Sciatic nerve (tissue), 2 donors: ENCODE data around the gene ACAN. TPM values are rescaled to one million over a fixed set of nuclear protein-coding genes. Genes with fewer than 3 reads are reported as not detected.

Experiments
- ATAC-seq: fragments of 200-7000 bp; cut with Tn5 transposase; one replicate; pipeline ENCODE4 v1.9.1; 2020; ENCODE audit warnings: mild to moderate bottlenecking, moderate library complexity
- DNase-seq: peaks from one replicate; pipeline ENCODE4 v3.0.0-alpha.2; 2020; ENCODE audit warnings: low spot score
- intact Hi-C: fragments of 100-400 bp; cut with DNase I; formaldehyde crosslinking; loops from one replicate; pipeline ENCODE4 v1.14.2; 2022
- total RNA-seq: library from RNA; stranded (reverse); fragmentation: NEBNext Ultra II Directional; extraction: Animal tissue kit (Norgen Biotek cat#: 25700); gene quantifications from one replicate; pipeline ENCODE4 v1.2.1, GENCODE V29; 2021
- donor health status: DM: no; HTN: no; CAD: no.
- donor health status: DM: no; HTN: no; CAD: no.

ACAN gene
- total RNA-seq, 1 donor from 2014 or later, result 2.7 TPM

DNA sequence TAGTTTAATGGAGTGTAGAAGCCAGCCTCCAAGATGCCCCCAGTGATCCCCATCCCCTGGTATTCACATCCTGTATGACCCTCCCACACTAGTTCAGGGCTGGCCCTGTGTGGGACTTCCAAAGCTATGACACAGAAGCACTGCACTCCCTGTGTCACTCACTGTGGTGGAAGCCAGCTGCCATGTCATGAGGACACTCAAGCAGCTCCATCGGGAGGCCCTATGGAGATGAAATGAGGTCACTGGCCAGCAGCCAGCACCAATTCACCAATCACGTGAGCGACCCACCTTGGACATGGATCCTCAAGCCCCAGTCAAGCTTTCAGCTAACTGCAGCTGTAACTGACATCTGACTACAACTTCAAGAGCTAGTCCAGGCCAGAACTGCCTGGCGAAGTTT lies 3.9 kb upstream of the ACAN start:
- ATAC-seq (no peak), DNase-seq (no peak)
- intact Hi-C loops, result no loop called here

DNA sequence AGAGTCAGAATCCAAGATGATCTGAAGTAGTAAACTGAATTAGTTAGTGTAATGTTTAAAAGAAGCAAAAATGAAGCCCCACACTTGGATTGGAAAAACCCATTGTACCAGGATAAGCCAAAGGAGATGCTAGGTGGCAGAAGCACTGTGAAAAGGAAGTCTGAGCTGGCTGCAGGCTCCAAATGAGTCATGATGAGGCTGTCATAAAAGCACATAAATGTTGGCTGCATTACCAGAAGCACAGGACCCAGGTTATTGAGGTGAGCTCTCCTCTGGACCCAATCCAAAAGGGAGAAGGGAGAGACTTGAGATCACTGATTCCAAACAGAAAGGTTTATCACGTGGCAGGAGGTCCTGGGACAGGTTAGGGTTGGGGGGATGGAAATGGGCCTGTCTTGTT lies 3.2 kb upstream of the ACAN start:
- DNase-seq (no peak), ATAC-seq (no peak)

GRCh38 chr15:88800738-88801137 lies 2.5 kb upstream of the ACAN start:
- DNase-seq (no peak), ATAC-seq (no peak)
- intact Hi-C loops, result no loop called here

More for the DNA sequence above, 3.2 kb upstream of the ACAN start:
- intact Hi-C loops, result no loop called here

- intact Hi-C loops, result no loop called here
- DNase-seq (no peak), ATAC-seq (no peak)
Measured at GRCh38 chr15:88802250-88802990, 816 bp upstream of the ACAN start.

- intact Hi-C loops, result no loop called here
- ATAC-seq (no peak), DNase-seq (no peak)
Measured at GRCh38 chr15:88802991-88803240, 320 bp upstream of the ACAN start.

DNA sequence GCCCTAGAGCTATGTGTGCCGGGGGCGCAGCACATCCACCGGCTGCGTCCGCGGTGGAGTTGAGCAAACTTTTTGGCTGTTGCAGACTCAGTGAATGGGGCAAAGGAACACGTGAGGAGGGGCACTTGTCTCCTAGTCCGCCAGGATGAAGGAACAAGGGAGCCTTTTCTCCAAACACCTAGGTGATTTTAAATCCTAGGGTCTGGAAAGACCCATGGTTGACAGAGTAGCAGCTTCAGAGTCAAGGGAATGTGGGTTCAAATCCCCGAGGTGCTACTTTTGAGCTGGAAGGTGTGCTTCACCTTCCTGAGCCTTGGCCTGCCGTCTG lies 648 bp downstream of the ACAN start:
- ATAC-seq, result no peak
- intact Hi-C loops, result no loop called here
- DNase-seq, result no peak

GRCh38 chr15:88804257-88804656 lies 1.0 kb downstream of the ACAN start:
- DNase-seq (no peak), ATAC-seq (no peak)
- intact Hi-C loops, result no loop called here

DNA sequence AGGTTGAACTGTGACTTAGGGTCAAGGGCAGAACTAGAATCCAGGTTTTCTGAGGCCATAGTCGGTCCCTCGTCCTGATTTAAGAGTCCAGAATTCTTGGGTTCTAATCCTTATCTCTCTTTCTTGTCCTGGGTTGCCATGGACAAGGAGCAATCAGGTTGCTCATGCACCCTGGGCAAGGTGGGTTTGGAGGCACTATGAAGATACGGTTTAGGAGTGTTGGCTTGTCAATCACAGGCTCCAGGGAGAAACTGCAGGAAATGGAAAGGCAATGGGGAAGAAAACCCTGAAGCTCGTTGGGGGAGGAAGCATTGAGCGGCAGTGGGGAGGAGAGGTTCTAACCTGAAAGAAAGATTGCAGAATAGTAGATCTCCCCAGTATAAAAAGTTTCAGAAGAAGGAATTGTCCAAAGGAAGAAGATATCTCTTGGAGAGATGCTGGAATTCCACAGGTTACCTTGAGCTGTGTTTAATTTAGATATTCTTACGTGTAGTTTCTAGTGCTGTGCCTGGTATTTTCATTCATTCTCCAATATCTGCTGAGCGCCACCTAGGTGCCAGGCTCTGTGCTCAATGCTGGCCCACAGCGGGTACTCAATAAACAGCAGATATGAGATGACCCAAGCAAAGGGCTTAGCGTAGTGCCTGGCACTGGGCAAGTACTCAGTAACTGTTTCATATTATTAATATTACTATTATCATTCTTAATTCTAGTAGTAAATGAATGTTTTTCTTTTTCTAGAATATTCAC lies 2.0 kb downstream of the ACAN start:
- DNase-seq, result no peak
- intact Hi-C loops, result no loop called here
- no peak for ATAC-seq

GRCh38 chr15:88810446-88810845 lies 7.2 kb downstream of the ACAN start:
- intact Hi-C loops, result no loop called here
- DNase-seq, result no peak
- no peak for ATAC-seq

DNA sequence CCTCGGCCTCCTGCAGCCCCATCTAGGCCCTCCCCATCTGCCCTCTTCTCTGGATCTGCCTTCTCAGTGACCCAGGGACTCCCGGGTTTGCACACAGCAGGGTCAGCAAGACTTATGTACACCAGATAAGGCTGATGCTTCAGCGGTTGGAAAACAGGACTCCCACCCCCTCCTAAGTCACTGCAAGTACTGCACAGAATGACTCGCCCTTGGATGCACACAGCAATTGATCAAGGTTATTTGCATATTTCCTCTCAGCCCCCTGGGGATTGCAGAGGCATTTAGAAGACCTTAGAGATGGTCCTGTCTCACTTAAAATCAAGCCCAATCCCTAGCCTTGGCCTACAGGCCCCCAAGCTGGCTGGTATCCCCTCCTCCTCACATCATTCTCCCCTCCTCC lies 8.9 kb downstream of the ACAN start:
- intact Hi-C loops, result no loop called here
- DNase-seq (no peak), ATAC-seq (no peak)

GRCh38 chr15:88813960-88814359 lies 10.7 kb downstream of the ACAN start:
- no peak for DNase-seq
- no peak for ATAC-seq
- intact Hi-C loops, result no loop called here

- ATAC-seq, result no peak
- DNase-seq, result no peak
- intact Hi-C loops, result no loop called here
Measured at GRCh38 chr15:88814393-88814792, 11.2 kb downstream of the ACAN start.

DNA sequence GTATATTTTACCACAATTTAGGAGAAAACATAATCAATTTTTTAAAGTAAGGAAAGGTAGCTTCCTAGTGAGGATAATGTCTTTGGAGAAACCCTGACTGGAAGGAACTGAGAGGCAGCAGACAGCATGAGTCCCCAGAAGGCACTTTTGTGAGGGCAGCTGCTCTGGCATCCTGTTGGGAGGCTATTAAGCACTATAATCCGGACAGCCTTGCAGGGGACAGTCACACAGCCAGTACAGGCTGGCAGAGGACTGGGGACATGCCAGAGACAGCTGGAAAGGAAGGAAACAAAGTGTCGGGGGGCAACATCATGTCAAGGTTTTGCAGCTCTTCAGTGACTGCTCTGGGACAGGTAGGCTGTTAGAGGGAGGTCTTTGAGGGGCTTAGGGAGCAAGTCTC lies 15.7 kb downstream of the ACAN start:
- intact Hi-C loops, result no loop called here
- no peak for DNase-seq
- no peak for ATAC-seq

- ATAC-seq, result no peak
- intact Hi-C loops, result no loop called here
- no peak for DNase-seq
Measured at GRCh38 chr15:88821993-88822392, 18.8 kb downstream of the ACAN start.

DNA sequence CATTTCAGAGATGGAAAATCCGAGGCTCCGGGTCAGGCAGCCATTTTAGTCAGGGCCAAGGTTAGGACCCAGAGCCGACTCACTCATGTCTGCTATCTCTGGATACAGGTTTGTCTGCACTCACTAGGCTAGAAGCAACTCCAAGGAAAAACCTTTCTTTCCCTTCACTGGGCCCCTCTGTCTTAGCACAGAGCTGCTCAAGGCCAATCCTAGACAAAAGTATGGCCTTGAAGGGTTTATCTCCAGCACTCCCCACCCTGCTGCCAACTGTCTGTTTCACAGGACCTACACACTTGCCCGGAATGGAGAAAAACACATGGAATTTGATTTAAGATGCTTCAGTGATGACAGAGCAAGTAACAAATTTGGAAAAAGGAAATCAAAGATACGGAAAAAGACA lies 25.6 kb downstream of the ACAN start:
- intact Hi-C loops, result no loop called here
- ATAC-seq, result no peak
- no peak for DNase-seq

DNA sequence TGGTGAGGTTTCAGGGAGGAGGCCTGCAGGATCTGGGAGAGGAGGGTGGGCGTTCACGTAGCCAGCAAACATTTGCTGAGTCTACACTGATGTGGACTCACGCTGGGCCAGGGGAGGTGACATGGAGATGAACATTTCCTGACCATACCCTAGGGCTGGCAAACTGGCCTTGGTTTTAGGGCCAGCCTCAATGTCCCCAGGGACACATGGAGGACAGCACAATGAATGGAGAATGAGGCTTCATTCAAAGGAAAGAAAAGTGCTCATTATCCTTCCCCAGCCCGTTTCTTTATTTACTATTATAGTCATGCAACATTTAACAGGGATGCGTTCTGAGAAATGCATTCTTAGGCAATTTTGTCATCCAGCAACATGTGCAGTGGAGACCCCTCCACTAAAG lies 26.8 kb downstream of the ACAN start:
- no peak for DNase-seq
- no peak for ATAC-seq
- intact Hi-C loops, result loop anchor here (10.0 kb wide), 1 partner anchor 205 kb away; the partner anchor contains the start of gene AEN

- intact Hi-C loops, result loop anchor here (10.0 kb wide), 1 partner anchor 208 kb away; the partner anchor contains the start of gene AEN
- DNase-seq, result no peak
- peak; percentile 33 for ATAC-seq
Measured at GRCh38 chr15:88832820-88833730, 29.8 kb downstream of the ACAN start.

GRCh38 chr15:88833731-88834100 lies 30.5 kb downstream of the ACAN start:
- intact Hi-C loops, result loop anchor here (10.0 kb wide), 1 partner anchor 209 kb away; the partner anchor contains the start of gene AEN
- ATAC-seq (peak; percentile 69), DNase-seq (no peak)

DNA sequence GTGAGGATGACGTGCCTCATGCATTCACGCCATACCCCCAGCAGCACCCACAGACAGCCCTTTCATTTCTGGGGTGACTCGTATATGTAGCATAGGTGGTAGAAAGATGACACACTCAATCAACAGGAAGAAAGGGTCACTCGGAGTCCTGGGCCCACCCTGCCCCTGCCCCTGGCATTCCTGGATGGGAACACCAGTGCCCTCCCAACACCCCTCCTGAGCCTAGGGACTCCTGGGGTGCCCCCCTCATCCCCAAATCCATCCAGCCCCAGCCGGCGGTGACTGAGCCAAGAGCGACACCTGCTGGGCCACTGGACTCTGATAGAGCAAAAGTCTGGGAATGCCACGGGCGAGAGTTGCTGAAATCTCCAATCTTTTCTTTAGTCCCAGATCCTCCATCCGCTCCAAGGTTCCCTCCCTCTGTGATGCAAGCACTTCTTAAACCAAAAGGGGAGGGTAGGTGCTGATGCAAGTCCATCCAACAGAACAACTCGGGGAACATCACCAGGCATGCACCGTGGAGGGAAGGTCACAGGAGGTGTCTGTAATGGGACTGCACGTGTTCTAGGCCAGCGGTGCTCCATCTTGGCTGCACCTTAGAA lies 31.1 kb downstream of the ACAN start:
- DNase-seq, result peak; percentile 86

More for the DNA sequence above, 31.1 kb downstream of the ACAN start:
- peak; percentile 94 for ATAC-seq
- intact Hi-C loops, result loop anchor here (10.0 kb wide), 1 partner anchor 210 kb away; the partner anchor contains the start of gene AEN
